NCI-H524 treated with DMSO at 0.1 percent for 48 hours (cell line): ENCODE results near the gene AKAP6.
"Not testable (repeated sequence)": the region's sequence is repeated elsewhere in the genome, so short reads cannot be mapped to it uniquely, and the experiment has no call there.

Experiments used
- DNase-seq: peaks from one replicate; lab custom pipeline; 2025; lab: John Stamatoyannopoulos, UW

The AKAP6 gene

DNA sequence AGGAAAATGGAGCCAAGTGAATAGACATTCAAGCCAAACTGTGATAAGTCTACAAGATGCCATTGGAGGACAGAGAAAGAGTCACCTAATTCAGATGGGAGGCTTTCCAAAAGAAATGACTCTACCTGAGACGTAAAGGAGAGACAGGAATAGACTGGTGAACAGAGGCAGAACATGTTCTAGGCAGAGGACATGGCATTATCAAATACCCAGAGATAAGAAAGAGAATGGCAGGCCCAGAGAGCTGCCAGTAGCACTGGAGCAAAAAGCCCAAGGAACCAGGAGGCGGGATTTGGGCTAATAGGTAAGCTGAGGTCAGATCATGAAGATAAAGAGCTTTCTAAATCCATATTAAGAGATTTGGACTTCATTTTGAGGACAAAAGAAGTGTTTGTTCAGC, 207.1 kb downstream of the AKAP6 start:
- DNase-seq, result no peak

DNA sequence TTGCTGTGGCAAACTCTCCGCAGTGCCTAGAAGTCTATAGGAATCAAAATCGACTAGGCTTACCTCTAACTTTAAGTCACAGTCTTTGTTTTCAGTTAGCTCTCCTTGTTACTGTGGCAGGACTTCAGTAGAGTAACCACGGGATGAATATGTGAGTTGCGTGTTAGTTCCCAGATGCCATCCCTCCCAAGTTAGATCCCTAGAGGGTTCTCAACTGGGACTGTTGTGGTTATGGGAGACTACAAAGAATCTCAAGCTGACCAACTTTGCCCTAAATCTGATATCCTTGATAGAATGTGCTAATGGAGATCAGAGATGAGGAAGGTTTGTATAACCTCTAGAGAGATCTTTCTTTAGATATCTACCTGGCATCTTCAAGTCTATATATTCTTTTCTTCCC, 208.1 kb downstream of the AKAP6 start:
- no peak for DNase-seq

DNA sequence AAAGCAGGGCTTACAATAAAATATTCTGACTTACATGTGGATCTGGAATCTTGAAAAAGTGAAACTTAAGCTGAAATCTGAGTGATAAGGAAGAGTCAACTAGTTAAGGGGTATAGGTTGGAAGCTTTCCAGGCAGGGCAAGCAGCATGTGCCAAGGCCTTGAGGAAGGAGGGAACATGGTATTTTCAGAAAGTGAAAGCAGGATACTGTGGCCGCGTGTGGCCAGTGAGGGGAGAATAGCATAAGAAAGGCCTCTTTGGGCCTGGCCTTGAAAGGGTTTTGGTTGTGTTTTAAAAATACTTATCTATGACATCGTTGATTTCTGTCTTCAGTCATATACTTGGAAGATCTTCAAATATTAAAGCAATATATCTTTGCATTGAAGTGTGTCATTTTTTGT, 213.4 kb downstream of the AKAP6 start:
- no peak for DNase-seq

DNA sequence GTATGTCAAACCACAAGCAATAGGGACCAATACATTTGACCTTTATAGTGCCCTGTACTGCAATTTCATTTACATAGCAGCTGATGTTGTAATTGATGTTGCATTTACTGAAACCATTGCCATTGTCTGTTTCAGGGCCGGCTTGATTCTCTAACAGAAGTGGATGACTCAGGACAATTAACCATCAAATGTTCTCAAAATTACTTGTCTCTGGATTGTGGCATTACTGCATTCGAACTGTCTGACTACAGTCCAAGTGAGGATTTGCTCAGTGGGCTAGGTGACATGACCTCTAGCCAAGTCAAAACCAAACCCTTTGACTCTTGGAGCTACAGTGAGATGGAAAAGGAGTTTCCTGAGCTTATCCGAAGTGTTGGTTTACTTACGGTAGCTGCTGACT, 216.0 kb downstream of the AKAP6 start:
- no peak for DNase-seq

DNA sequence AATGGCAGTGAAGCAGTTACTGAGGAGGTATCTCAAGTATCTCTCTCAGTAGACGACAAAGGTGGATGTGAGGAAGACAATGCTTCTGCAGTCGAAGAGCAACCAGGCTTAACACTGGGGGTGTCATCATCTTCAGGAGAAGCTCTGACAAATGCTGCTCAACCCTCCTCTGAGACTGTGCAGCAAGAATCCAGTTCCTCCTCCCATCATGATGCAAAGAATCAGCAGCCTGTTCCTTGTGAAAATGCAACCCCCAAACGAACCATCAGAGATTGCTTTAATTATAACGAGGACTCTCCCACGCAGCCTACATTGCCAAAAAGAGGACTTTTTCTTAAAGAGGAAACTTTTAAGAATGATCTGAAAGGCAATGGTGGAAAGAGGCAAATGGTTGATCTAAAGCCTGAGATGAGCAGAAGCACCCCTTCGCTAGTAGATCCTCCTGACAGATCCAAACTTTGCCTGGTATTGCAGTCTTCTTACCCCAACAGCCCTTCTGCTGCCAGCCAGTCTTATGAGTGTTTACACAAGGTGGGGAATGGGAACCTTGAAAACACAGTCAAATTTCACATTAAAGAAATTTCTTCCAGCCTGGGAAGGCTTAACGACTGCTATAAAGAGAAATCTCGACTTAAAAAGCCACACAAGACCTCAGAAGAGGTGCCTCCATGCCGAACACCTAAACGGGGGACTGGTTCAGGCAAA, 216.6 kb downstream of the AKAP6 start:
- DNase-seq, result no peak

DNA sequence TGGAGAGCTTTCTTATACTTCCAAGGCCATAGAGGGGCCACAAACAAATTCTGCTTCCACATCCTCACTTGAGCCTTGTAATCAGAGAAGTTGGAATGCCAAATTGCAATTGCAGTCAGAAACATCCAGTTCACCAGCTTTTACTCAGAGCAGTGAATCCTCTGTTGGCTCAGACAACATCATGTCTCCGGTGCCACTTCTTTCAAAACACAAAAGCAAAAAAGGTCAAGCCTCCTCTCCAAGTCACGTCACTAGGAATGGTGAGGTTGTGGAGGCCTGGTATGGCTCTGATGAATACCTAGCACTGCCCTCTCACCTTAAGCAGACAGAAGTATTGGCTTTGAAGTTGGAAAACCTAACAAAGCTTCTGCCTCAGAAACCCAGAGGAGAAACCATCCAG, 217.1 kb downstream of the AKAP6 start:
- DNase-seq, result no peak

DNA sequence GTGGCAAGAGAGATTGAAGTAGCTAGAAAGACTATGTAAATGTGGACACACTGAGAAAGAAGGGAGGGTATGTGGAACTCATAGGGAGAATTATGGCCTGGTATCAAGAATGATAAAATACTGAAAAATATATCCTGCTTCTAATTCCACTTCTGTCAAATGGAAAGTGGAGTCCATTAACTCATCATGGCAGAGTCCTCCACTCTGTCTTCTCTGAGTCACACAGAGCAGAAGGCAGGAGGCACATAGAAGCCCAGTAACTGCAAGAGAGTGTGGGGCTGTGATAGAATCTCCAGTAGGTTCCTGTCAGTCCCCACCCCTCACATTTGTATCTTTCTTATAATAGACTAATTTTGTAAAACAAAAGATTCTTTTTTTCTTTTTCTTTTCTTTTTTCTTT, 223.7 kb downstream of the AKAP6 start:
- DNase-seq, result no peak

DNA sequence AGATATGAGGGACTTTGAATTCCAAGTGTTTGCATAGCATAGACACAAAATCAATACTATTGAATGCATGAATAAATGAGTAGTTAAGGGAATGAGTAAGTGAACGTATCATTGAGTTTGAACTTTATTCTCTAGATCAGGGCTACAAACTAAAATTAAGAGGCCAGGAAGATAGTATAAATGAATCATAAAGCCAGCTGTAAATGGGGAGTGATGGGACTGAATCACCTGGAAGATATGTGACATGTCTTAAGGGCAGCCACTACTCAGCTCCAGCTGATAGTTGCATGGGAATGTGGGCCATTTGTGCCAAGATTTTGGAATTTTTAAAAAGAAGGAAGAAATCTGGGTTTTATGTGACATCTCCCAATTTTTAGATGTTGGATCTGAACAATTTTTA, 229.9 kb downstream of the AKAP6 start:
- DNase-seq, result no peak

DNA sequence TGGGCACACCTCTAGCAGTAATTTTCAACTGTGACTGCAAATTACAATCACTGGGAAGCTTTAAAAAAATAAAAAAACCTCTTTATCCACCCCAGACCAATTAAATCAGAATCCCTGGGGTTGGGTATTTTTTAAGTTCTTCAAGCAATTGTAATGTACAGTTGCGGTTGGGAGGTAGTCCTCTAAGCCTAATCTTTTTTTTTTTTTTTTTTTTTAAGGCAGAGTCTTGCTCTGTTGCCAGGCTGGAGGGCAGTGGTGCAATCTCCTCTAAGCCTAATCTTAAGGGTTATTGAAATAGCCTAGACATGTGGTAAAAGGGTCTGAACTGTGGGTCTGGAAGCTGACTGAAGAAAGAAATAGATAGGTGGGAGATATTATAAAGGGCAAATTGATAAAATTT, 230.5 kb downstream of the AKAP6 start:
- DNase-seq, result no peak

DNA sequence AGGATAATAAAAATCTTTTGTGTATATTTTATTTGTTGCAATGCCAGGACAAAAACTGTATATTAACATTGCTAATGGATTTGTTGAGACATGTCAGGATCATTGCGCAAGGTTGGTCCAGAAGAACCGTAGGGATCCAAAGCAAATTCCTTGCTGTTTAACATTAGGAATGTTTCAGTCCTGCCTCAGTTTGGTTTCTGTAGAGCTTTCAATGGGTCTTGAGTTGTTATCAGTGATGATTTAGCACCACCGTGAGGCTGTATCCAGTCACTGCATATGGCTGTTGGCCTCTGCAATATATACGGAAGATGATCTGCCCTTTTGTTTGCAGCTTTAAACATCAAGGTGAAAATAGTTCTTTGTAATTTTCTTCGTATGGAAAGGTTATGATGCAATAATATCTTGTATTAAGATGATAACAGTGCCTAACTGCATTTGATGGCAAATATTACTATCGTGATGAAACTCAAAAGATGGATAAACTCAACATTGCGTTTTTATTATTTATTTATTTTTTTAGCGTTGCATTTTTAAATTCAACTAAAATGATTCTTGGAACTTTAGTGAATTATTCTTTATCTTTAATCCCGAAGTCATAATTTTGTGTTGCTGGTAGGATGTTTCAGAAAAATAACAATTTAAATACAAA, 231.2 kb downstream of the AKAP6 start:
- peak; percentile 47 for DNase-seq

DNA sequence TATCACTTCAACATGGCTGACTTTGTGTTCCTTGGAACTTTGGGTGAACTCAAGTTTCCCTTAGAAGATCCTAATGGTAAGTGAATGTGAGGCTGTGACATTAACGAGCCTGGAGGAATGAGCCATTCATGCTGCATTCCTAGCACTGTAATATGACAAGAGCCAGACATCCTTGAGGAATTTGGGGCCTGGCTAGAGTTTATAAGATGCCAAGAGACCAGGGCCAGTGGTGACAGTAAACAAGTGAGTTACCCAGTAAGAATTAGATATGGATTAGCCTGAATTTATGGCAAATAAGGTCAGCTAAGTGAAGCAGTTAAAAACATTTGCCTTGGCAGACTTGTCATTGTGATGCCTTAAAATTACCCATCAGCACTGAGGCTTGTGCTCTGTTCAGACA, 232.4 kb downstream of the AKAP6 start:
- no peak for DNase-seq

DNA sequence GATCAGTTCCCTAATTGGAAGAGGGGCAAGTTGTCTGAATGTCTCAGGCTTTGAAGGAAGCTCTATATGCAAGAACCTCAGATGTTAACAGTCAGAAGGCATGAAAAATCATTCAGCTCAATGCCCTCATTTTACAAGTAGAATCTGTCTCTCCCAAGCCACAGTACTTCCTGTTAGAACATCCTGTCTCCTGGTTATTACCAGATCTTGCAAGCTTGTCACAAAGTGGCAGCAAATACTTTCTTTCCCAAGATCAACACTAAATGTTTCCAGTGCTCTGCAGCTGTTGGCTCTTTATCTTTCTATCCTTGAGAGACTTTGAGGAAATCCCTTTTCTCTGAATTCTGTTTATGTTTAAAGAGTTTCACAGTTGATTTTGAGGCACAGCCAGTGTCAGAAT, 235.5 kb downstream of the AKAP6 start:
- DNase-seq, result no peak

DNA sequence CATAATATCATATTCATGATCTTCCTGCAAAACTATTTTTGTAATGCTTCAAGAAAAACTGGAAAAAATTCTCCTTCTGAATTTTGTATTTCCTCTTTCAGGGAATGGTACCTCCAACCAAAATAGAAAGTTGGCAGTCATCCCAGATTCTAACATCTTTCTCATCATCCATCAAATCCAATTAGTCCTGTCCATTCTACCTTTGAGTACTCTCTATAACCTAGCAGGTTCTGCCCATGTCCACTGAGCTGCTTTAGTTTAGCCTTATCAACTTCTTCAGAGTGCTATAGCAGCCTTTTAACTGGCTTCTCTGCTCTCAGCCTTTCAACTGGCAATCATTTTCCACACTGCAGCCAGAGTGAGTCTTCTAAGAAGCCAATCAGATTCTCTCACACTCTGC, 236.2 kb downstream of the AKAP6 start:
- no peak for DNase-seq

DNA sequence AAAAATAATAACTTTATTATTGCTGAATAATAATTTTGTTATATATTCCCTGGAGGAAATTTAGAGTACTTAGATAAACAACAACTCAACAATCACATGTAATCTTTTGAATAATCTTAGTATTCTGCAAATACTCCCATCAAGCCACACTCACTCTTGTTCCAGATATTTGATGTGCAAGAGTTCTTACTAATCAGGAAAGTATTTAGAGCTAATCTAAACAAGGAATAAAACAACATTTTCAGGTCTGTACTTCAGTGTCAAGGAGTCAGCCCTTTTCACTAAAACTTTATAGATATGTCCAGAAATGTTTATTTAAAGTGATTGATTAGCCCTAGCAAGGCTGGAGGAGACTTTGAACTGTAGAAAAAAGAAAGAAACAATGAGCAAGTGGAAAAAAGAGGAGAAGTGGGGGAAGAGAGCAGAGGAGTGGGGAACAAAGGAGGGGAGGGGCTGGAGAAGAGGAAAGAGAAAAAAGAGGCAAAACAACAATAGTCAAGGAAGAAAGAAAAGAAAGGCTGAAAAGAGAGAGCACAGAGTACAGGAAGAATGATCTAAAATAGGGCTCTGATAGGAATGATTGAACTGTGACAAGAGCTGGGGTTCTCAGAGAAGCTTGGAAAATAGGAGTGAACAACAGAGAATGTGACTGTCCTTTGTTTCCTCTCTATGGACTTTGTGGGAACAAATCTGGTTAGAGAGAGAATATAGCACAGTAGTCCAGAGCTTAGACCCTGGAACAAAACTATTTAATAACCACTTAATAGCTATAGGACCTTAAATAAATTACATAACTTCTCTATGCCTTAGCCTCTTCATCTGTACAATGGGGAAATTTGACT, 238.7 kb downstream of the AKAP6 start:
- DNase-seq, result no peak

DNA sequence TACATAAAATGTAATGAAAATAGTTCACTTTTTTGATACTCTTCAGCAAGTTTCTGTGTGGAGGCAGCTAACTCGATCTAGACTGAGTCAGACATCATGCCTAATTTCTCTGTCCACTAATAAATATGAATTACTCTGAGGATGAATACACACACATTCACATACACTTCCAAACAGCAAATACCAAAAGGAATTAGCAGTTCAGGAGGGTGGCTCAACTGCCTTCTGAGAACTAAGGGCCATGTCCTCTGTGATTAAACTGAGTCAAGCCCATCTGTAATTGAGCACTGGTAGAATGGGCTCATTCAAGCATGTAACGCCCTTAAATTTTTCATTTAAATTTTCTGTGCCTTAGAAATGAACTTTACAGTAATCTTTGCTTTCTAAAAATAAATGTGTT, 242.5 kb downstream of the AKAP6 start:
- no peak for DNase-seq

DNA sequence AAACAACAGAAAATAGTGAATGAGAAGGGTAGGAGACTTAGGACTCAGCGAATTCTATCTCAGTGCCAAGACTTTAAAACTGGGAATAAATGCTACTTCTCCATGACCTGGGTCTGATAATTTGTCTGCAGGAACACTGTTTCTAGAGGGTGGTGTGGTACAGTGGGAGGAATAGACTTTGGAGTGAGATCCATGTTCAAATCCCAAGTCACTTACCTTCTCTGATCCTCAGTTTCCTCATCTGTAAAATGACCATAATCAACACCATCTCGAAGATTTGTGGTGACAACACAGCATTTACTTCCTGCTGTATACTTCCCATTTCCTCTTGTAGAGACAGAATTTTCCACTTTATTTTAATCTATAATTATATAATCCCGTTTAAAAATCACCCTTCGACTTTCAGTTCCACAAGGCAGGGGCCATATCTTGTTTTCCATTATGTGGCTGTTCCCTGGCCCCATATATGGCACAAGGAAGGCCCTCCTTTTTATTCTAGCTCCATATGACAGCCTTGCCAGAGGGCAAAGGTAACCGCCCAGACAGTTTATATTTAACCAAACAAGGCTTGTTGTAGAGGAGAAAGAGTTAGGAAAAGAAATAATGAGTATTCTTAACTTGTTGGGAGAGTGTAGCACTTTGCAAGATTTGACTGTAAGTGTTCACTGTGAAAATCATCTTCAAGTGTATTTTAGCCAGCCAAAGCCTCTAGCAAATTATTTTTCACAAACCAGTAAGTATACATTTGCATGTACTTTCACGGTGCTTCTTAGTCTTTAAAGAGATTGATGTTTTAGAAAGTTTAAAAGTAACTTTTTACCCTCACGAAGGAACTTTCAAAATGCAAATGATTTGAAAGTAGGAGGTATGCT, 243.1 kb downstream of the AKAP6 start:
- no peak for DNase-seq

DNA sequence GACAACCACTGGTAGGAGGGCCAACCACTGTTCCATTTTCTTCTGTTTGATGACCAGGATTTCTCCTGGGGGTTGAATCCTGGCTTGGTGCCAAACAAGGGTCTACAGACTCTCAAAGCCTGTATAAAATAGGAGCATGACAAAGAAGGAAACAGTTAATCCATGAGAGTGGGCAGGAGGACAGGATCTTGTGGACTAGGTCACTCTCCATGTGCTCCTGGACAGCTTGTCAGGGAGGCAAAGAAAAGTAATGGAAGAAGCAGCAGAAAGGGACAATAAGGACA, 243.7 kb downstream of the AKAP6 start:
- no peak for DNase-seq

DNA sequence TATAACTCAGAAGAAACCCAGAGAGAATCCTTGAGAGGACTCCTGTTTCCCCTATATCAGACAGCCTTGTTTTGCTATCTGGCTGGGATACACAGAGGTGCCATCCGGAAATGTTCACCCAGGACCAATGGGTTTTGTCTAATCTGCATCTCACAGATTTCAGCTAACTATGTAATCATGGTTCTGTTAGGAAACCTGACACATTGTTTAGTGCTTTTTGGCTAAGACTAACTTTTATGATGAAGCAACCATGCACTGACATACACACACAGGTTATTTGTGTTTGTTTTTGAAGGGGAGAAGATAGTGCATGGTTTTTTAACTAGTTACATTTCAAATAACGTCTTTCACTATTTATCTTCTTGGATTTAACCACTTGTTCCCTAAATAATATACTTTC, 245.2 kb downstream of the AKAP6 start:
- DNase-seq, result no peak

DNA sequence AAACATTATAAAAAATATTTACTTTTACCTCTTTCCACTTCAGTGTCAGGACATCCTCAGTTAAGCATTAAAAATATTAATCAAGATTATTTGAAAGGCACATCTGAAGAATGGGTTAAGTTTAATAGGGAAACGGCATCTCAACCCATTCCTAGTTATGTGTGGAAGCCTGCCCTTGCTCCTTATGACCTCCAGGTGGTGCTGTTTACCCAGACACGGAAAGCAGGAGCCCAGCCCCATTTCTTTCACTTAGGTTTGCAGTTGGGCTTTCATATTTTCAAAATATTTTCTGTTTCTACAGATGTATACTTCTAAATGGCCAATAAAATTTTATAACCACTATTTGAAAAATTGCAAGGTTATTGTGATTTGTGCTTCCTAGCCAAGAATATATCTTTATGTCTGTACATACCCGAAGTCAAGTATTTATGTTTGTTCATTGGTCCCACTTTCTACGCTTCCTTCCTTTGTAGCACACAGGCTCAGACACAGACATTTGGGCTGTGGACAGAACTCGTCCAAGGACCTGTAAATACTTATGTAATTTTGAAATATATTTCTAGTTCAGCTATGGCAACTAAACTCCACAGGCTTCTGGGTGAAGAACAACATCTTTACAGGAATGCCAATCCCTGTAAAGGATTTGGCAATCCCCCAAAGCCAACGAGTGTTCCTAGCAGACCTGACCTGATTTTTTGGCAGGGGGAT, 247.1 kb downstream of the AKAP6 start:
- DNase-seq, result no peak

DNA sequence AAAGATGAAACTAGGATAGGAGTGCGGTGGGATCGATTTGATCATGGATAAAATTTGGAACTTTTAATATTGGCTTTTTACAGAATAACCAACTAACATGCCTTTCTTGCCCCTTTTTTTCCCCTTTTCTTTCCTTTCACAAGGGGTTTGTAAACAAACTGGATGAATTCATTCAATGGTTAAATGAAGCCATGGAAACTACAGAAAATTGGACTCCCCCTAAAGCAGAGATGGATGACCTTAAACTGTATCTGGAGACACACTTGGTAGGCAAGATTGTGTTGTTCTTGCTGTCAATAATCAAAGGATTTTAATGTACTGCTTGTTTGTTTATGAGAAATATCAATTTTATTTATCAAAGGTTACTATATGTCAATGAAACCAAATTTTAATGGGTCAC, 247.9 kb downstream of the AKAP6 start:
- DNase-seq, result no peak

DNA sequence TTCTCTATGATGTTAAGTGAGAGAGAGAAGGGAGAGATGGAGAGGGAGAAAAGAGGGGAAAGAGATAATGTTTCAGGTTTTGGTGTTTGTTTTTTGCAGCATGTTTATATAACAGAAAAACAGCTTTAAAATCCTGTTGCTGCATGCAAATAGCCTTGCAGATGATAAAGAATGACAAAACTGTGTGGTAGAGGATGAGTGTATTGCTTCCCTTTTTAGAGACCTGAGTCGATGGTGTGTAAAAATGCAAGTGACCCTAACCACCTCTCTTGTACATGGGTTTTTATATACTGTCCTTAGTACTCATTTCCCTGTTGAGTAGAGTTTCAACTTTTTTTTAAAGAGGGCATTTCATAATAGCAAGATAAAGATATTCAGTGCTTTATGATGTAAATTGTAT, 249.1 kb downstream of the AKAP6 start:
- DNase-seq, result no peak

DNA sequence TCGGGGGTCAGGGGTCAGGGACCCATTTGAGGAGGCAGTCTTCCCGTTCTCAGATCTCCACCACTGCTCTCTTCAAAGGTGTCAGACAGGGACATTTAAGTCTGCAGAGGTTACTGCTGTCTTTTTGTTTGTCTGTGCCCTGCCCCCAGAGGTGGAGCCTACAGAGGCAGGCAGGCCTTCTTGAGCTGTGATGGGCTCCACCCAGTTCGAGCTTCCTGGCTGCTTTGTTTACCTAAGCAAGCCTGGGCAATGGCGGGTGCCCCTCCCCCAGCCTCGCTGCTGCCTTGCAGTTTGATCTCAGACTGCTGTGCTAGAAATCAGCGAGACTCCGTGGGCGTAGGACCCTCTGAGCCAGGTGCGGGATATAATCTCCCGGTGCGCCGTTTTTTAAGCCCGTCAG, 254.3 kb downstream of the AKAP6 start:
- DNase-seq, result not testable (repeated sequence)
